HG03066 (cell line): ENCODE data around the gene OR10X1.

ENCODE experiments used
- ATAC-seq: cut with Tn5 transposase; IDR thresholded peaks from one replicate; pipeline ENCODE4 v1.9.1; 2021; ENCODE audit warnings: low read depth; ENCODE audit not compliant: unreplicated experiment

The OR10X1 gene

GRCh38 chr1:158579733-158580132 lies at the start of gene OR10X1:
OR10X1 (minus strand) TSS chr1:158579899; CDS start chr1:158579899, 0 bp downstream.
- ATAC-seq: no peak

GRCh38 chr1:158613764-158614163 lies 34.1 kb upstream of the OR10X1 start:
- no peak for ATAC-seq

- no peak for ATAC-seq
Observed at GRCh38 chr1:158611916-158612315, 32.2 kb upstream of the OR10X1 start.

GRCh38 chr1:158607296-158607695 lies 27.6 kb upstream of the OR10X1 start:
- no peak for ATAC-seq

GRCh38 chr1:158604968-158605367 lies 25.3 kb upstream of the OR10X1 start, which contains the start of gene OR10Z1:
OR10Z1 (plus strand) TSS chr1:158605268; CDS start chr1:158606439, 1,171 bp downstream.
- ATAC-seq: no peak

GRCh38 chr1:158600735-158601134 lies 21.0 kb upstream of the OR10X1 start:
- ATAC-seq: no peak

GRCh38 chr1:158586942-158587341 lies 7.2 kb upstream of the OR10X1 start:
- no peak for ATAC-seq

GRCh38 chr1:158583962-158584361 lies 4.3 kb upstream of the OR10X1 start:
- no peak for ATAC-seq

- no peak for ATAC-seq
Observed at GRCh38 chr1:158577561-158577960, 2.1 kb downstream of the OR10X1 start.

- no peak for ATAC-seq
Observed at GRCh38 chr1:158572226-158572625, 7.5 kb downstream of the OR10X1 start.

- ATAC-seq: no peak
Observed at GRCh38 chr1:158570480-158570879, 9.2 kb downstream of the OR10X1 start, which contains the start of gene OR6P1. OR6P1 (minus strand) TSS chr1:158570580; CDS start chr1:158563604, 6,976 bp downstream.

- ATAC-seq: no peak
Observed at GRCh38 chr1:158564608-158565007, 15.1 kb downstream of the OR10X1 start.

GRCh38 chr1:158563853-158564252 lies 15.8 kb downstream of the OR10X1 start:
- no peak for ATAC-seq

- ATAC-seq: no peak
Observed at GRCh38 chr1:158559696-158560095, 20.0 kb downstream of the OR10X1 start.

GRCh38 chr1:158554352-158554751 lies 25.3 kb downstream of the OR10X1 start, which contains the start of gene OR6Y1:
OR6Y1 (minus strand) TSS chr1:158554405; CDS start chr1:158548105, 6,300 bp downstream.
- ATAC-seq: no peak

- no peak for ATAC-seq
Observed at GRCh38 chr1:158552296-158552695, 27.4 kb downstream of the OR10X1 start.

- no peak for ATAC-seq
Observed at GRCh38 chr1:158547533-158547932, 32.2 kb downstream of the OR10X1 start.

- ATAC-seq: no peak
Observed at GRCh38 chr1:158537609-158538008, 42.1 kb downstream of the OR10X1 start.

GRCh38 chr1:158534496-158534895 lies 45.2 kb downstream of the OR10X1 start:
- no peak for ATAC-seq
